AG09309 (cell line): Measurements from ENCODE around the gene GAL3ST2.

Experiments
- DNase-seq: peaks from one replicate; pipeline ENCODE4 v3.0.0-alpha.2; 2010; ENCODE audit warnings: low read depth
- H3K4me3 ChIP-seq: 2 replicates; pipeline ENCODE4 v1.5.1; 2011; ENCODE audit warnings: mild to moderate bottlenecking, low read depth, low read length, moderate library complexity; ENCODE audit not compliant: control insufficient read depth
- CTCF ChIP-seq: IDR thresholded peaks from 2 replicates; pipeline ENCODE4 v1.5.1; 2011; ENCODE audit warnings: mild to moderate bottlenecking, low read depth, low read length, inconsistent platforms; ENCODE audit not compliant: insufficient read depth, control insufficient read depth; ENCODE audit errors: missing control alignments

The GAL3ST2 gene

DNA sequence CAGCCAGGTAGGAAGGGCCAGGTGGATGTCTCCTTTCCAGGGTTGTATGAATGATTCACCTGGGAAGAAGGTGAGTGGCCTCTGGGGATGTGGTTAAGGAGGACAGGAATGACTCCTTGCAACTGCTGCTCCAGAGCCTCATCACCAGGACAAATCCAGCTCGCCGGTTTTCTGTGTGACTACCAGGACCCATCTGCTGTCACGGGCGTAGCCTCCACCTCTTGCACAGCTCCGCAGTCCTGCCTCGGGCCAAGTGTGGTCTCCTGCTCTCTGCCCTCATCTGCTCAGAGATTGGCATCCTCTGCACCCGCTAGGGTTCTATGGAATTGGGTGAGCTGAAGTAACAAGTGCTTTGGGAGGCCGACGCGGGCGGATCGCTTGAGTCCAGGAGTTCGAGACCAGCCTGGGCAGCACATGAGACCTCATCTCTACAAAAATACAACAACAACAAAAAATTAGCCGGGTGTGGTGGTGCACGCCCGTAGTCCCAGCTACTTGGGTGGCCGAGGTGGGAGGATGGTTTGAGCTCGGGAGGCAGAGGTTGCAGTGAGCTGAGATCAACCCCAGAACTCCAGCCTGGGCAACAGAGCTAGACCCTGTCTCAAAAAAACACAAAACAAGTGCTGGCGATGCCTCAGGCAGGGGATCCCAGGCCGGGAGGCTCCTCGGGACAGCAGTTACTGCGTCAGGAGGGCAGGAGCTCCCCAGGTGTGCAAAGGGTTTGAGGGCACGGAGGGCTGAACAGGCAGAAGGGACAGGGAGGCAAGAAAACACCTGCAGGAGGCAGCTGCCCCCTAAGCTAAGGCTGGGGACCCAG, 43.0 kb upstream of the GAL3ST2 start:
- DNase-seq = no peak
- peak; percentile 7 for TF ChIP-seq CTCF
- H3K4me3 ChIP-seq = peak overlapping the region; percentile 50

DNA sequence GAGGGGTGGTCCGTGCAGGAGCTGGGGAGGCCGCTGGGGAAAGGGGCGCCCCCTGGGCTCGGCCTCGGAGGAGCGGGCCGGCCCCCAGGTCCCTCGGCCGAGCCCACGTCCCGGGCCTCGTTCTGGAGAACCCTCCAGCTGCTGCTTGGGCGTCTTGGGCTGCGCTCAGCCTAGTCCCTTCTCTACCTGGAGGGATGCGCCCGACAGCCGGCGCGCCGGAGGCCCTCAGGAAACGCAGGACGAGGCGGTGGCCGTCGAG, 42.5 kb upstream of the GAL3ST2 start:
- H3K4me3 ChIP-seq = peak overlapping the region; percentile 50
- no peak for TF ChIP-seq CTCF
- DNase-seq = no peak

- DNase-seq = no peak
- TF ChIP-seq CTCF = no peak
- H3K4me3 ChIP-seq = peak within 1 kb of the TSS; percentile 73
Measured at GRCh38 chr2:241734467-241735208, 42.0 kb upstream of the GAL3ST2 start, which contains the start of gene D2HGDH. D2HGDH (plus strand) TSS chr2:241734630; CDS start chr2:241735225, 595 bp downstream.

GRCh38 chr2:241736111-241736510, 40.5 kb upstream of the GAL3ST2 start:
- no peak for TF ChIP-seq CTCF
- no peak for DNase-seq
- no peak overlapping the region for H3K4me3 ChIP-seq

- no peak for TF ChIP-seq CTCF
- no peak overlapping the region for H3K4me3 ChIP-seq
- no peak for DNase-seq
Measured at GRCh38 chr2:241738040-241738686, 38.5 kb upstream of the GAL3ST2 start.

DNA sequence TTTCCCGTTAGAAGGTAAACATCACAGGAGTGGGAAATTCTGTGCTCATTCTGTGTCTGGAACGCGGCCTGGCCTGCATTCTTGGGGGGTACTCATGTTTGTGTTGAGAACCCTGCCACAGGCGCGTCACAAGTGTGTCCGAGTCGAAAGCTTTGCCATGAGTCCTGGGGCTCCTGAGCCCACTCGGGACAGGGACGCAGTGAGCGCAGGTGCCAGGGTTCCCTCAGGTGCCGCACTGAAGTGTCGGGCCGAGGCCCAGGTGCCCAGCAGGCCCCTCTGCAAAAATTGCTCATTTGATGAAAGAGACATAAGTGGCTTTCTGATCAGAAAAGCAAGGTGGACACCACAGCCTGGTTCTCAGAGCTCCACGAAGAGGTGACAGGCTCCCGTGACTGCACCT, 37.4 kb upstream of the GAL3ST2 start:
- no peak for TF ChIP-seq CTCF
- no peak for DNase-seq

More for the DNA sequence above, 37.4 kb upstream of the GAL3ST2 start:
- no peak overlapping the region for H3K4me3 ChIP-seq
